CD4-positive, alpha-beta T cell treated with Interleukin-2 at 100 ng/mL for 4 hours (primary cell): ENCODE data around the gene SPDYE1.
"Not testable (repeated sequence)": the region's sequence is repeated elsewhere in the genome, so short reads cannot be mapped to it uniquely, and the experiment has no call there.

Experiments
- DNase-seq: peaks from one replicate; pipeline ENCODE4 v3.0.0-alpha.2; 2020; ENCODE audit warnings: low spot score

Gene SPDYE1

DNA sequence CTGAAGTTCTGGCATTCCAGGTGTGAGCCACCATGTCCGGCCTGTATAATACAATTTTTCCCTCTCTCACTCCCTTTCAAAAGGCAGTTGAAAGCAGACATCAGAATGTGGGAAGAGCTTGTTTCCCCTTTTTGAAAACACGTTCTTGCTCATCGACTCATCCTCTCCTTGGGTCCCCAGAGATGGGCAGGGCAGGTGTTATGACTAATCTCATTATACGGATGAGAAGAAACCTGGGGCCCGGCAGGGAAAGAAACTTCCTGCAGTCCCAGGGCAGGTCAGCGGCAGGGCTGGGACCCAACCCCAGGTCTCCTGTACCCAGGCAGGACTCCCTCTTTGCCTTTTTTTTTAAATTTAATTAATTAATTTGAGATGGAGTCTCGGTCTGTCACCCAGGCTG, 4.8 kb upstream of the SPDYE1 start:
- not testable (repeated sequence) for DNase-seq

DNA sequence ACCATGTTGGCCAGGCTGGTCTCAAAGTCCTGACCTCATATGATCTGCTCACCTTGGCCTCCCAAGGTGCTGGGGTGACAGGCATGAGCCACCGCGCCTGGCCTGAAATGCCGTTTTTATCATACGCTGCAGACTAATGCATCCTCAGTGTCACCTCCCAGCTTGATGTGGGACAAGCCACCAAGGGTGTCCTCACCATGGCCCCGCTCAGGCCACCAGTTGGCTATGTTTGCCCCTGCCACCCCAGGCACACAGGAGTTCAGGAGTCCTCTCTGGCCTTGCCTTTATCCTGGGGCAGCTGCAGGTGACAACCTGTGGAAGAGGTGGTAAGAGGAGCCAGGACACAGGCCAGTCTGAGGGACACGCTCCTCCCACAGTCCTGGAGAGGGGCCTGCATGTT, 3.0 kb upstream of the SPDYE1 start:
- not testable (repeated sequence) for DNase-seq

DNA sequence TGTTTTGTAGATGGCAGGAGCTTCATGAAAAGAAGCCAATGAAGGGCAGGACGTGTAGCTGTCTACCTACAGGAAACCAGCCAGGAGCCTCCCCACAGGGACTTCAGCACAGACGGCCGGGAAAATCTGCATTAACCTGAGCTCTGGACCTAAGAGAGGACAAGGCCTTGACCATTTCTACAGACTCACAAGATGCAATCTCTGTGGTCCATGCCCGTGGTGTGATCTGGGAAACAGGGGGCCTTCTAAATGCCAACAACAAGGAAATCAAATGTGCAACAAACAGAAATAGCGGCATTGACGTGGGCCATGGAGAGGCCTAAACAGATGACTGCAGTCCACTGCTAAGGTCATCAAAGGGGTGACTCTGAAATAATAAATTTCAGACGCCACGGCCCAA, 14.4 kb downstream of the SPDYE1 start:
- DNase-seq, result not testable (repeated sequence)

- not testable (repeated sequence) for DNase-seq
These were observed 17.4 kb downstream of the SPDYE1 start for GRCh38 chr7:44015090-44015489.

GRCh38 chr7:44018857-44019807, 21.4 kb downstream of the SPDYE1 start:
- peak; percentile 100 for DNase-seq

DNA sequence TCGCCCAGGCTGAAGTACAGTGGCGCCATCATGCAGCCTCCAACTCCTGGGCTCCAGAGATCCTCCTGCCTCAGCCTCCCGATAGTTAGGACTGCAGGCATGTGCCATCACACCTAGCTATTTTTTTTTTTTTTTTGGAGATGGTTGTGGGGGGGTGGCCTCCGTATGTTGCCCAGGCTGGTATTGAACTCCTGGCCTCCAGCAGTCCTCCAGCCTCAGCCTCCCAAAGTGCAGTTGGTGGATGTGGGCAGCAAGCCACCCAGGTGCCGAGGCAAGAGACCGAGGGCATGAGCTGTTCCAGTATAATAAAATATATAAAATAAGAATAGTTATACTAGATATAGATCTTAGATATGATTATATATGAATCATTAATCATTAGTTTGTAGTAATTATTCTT, 22.1 kb downstream of the SPDYE1 start:
- DNase-seq, result not testable (repeated sequence)

- DNase-seq, result not testable (repeated sequence)
These were observed 24.4 kb downstream of the SPDYE1 start for GRCh38 chr7:44022069-44022468.

GRCh38 chr7:44022796-44023467, 25.2 kb downstream of the SPDYE1 start:
- DNase-seq, result peak; percentile 29

DNA sequence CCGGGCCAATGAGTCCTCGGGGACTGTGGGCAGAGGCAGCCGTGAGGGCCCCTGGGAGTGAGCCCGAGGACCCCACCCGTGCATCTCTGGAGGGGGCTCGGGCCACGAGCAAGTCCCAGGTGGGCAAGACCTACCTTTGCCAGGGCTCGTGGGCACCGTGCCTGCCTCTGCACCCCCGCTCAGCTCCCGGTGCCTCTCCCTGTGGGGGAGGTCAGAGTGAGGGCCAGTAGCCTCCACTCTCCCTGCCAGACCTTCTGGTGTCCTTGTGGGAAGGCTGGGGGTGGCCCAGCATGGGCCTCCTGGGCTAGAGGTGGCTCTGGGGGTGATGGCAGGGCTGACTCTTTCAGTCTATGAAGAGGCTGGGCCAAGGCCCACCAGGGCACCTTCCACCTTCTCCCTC, 31.7 kb downstream of the SPDYE1 start:
- DNase-seq, result not testable (repeated sequence)

GRCh38 chr7:44030029-44030428, 32.3 kb downstream of the SPDYE1 start:
- not testable (repeated sequence) for DNase-seq

GRCh38 chr7:44031319-44031718, 33.6 kb downstream of the SPDYE1 start:
- DNase-seq, result not testable (repeated sequence)

GRCh38 chr7:44032031-44032430, 34.3 kb downstream of the SPDYE1 start:
- DNase-seq, result not testable (repeated sequence)

- not testable (repeated sequence) for DNase-seq
These were observed 36.5 kb downstream of the SPDYE1 start for GRCh38 chr7:44033971-44034844.

DNA sequence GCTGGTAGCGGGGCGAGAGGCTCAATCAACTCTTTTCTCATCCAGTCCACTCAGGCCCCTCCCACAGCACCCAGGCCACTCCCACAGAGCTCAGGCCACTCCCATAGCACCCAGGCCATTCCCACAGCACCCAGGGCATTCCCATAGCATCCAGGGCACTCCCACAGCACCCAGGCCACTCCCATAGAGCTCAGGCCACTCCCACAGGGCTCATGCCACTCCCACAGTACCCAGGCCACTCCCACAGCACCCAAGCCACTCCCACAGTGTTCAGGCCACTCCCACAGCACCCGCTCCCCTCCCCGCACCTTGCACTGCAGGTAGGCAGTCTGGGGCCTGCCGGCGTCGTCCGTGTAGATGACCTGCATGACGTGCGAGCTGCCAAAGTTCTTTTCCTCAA, 38.7 kb downstream of the SPDYE1 start:
- DNase-seq, result peak; percentile 26

DNA sequence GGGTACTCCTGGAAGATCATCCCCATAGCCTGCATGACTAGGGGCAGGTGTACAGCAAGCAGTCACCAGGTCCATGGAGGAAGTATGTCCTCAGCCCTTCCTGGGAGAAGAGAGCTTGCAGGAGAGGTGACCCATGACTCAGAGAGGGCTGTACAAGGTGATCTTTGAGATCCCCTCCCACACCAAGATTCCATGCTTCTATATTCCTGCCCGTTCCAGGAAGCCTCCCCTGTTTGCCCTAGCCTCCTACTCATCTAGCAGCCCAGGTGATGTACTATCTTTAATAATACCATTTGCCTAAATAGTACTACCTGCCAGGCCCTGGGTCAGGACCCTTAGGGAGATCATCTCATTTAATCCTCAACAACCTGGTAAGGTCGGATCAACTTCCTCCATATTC, 40.3 kb downstream of the SPDYE1 start:
- not testable (repeated sequence) for DNase-seq

DNA sequence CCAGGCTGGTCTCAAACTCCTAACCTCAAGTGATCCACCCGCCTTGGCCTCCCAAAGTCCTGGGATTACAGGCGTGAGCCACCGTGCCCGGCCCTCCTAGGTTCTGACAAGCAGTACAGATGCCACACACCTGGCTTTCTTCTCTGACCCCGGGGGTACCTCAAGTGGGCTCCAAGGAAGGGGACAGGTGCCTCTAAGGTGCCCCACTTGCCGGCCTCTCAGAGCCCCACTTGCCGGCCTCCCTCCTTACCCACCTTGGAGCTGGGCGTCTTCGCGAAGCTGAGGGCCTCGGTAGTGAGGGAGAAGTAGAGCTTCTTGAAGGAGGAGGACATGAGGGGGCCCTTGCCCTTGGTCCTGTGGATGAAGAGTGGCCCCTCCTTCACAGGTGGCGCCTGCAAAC, 40.9 kb downstream of the SPDYE1 start:
- not testable (repeated sequence) for DNase-seq

DNA sequence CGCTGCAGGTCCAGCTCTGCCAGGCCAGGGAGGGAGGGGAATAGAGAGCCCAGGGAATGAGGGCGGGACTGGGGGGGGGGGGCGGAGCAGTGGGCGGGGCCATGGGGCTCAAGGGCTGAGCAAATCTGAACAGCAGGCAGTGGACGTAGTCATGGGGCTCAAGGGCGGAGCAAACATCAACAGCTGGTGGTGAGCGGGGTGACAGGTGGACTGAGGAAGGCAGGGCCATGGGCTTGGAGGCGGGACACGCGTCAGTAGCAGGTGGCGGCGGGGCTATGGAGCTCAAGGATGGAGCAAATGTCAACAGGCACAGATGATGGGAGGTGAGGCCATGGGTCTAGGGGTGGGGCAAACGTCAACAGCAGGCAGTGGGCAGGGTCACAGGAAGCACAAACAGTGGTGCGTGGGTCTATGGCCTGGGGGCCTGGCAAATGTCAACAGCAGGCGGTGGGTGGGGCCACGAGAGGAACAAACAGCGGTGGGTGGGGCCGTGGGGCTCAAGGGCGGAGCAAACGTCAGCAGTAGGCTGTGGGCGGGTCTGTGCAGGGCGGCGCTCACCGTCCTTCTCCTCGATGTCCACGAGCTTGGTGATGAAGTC, 41.4 kb downstream of the SPDYE1 start:
- peak; percentile 82 for DNase-seq

GRCh38 chr7:44039800-44040492, 42.2 kb downstream of the SPDYE1 start:
- DNase-seq, result not testable (repeated sequence)

- DNase-seq, result peak; percentile 66
These were observed 42.8 kb downstream of the SPDYE1 start for GRCh38 chr7:44040493-44040891.

DNA sequence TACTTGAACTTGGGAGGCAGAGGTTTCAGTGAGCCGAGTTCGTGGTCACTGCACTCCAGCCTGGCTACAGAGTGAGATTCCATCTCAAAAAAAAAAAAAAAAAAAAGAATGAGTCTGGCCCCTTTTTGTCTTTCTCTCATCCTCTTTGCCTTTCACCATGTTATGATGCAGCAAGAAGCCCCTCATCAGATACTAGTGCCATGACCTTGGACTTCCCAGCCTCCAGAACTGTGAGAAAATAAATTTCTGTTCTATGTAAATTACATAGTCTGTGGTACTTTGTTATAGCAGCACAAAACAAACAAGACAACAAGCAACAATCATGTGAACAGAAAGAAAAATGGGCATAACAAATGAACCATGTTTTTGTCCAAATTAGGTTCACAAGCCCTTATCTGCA, 44.5 kb downstream of the SPDYE1 start:
- no peak for DNase-seq

- no peak for DNase-seq
These were observed 46.2 kb downstream of the SPDYE1 start for GRCh38 chr7:44043902-44044301.
